Caki2 (cell line): Measurements from ENCODE around the gene UGT1A5. TPM values are rescaled to one million over a fixed set of nuclear protein-coding genes. Genes with fewer than 3 reads are reported as not detected.

Experiments
- DNase-seq: peaks from one replicate; pipeline ENCODE4 v3.0.0-alpha.2; 2015; ENCODE audit warnings: low read depth
- in situ Hi-C: cut with HindIII; loops from 2 replicates; pipeline ENCODE4 v1.10.0; 2016; ENCODE audit warnings: low sequenced_read_pairs, low pct_unique_long_range_greater_than_20kb, mixed read lengths
- total RNA-seq: library from RNA; depleted of rRNA; stranded (reverse); fragments of >200 nt; shearing (Covaris generic); gene quantifications from 2 replicates; pipeline ENCODE4 v1.2.3, GENCODE V29; 2014; ENCODE audit warnings: low replicate concordance

Gene UGT1A5
- total RNA-seq, 1 experiment from 2014 or later: not detected

DNA sequence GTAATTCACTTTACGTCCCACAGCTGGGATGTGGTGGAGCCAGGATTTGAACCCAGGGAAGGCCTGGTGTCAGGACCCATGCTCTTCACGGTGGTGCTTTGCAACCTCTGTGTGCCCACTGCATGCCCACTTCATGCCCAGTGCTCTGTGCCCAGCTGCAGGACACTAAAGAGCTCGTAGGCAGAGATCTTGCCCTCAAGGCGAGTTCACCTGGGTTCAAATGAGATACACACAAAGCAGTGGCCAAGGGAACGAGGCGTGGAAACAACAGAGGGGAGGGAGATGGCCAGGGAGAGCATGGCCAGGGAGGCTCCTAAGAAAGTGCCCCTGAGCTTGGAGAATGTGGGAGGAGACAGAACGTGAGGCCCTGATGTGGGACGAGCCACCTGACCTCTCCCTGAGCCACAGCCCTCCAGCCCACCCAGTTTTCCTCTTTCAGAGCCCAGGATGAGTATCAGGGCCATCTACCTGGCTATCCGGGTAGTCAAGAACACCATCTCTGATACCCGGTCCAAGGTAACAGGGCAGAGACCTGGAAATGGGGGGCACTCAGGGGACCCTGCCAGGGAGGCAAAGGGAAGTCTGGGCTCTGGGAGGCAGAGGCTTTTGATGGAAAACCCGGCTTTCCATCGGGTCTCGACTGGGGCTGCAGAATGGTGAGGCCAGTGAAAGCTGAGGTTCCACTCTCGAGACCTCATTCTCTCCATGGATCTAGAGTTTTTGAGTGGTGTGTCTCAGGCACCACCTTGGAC, 85.8 kb downstream of the UGT1A5 start:
- DNase-seq: no peak
- in situ Hi-C loops: no loop called here

DNA sequence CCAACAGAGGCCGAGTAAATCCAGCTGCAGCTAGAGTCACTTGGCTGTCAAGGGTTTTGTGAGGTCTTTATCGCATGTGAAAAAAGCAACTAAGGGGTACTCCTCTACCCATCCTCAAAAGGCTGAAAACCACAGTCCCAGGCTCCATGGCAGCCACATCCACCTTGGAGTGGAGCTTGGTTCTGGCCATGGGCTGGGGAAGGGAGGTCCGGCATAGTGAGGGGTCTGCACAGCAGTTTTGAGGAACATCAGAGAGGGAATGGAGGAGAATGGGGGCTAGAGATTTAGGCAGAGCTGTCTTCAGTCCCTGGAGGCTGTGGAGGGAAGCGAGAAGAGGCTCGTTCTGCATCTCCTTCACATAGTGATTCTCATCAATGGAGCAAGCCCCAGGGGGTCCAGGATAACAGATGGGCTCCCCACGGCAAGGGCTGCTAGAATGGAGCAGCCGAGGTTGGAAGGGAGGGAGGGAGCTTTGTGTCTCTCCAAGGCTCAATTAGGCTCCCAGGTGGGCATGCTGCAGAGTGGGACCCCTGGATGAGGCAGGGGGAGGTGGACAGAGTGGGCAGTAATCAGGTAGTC, 86.5 kb downstream of the UGT1A5 start:
- DNase-seq: no peak
- in situ Hi-C loops: no loop called here

DNA sequence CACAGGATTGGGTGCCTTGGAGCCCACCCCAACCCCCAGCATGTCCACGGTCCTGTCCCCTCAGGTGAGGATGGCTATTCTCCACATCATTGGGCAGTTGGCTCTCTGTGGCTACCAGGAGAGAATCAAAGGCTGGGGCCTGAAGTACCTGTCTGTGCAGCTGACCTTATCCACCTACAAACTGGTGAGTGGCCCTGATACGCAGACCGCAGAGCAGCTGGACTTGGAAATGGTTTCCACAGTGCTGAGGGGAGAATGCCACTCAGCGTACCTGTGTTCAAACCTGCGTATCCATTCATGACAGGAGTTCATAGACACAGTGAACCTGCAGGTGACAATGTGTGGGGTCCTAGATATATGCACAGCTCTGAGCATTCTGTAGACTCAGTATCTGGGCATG, 87.0 kb downstream of the UGT1A5 start:
- in situ Hi-C loops: no loop called here

DNA sequence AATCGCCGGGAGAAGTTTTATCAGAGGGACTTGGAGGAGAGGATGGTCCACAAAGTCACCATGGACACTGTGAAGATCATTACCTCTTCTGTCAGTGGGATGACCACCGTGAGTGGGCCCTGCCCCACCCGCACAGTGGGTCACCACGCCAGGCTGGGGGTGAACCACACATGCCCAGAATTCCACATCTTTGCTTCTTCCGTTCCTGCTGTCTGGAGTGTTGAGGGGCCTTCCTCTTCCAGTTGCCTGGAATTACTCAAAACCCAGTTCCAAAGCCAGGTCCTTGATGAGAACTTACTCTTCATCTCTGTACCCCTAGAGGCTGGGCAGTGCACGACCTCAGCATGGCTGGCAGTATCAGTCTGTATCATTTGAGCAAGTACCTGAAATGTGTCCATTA, 87.5 kb downstream of the UGT1A5 start:
- in situ Hi-C loops: no loop called here
- DNase-seq: no peak

More for the DNA sequence above, 87.0 kb downstream of the UGT1A5 start:
- DNase-seq: no peak

DNA sequence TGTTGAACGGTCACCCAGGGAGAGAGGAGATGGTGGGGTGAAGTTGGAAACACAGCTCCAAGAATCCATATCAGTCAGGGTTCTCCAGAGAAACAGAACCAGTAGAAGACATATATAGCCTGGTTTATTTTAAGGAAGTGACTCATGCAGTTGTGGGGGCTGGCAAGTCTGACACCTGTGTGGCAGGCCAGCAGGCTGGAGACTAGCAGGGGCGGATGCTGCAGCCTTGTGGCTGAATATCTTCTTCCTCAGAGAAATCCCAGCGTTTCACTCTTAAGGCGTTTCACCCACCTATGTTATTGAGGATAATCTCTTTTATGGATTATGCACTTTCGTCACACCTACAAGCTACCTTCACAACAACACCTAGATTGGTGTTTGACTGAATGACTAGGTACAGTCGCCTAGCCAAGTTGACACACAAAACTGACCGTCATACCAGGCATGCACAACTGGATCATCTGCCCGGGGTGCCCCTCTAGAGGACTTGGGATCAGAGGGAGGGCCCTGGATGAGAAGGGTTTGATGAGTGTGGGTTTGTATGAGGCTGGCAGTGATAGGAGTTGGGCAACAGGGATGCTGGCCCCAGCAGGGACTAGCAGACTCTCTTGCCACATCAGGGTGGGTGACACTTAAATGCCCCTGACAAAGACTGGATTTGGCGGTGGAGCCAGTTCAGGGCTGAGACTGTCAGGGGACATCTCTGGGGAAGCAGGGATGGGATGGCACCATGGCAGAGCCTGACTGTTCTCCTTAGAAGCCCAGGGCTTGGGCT, 88.8 kb downstream of the UGT1A5 start:
- no peak for DNase-seq
- in situ Hi-C loops: no loop called here

- no peak for DNase-seq
- in situ Hi-C loops: no loop called here
These were observed 89.6 kb downstream of the UGT1A5 start for GRCh38 chr2:233802132-233802815.

DNA sequence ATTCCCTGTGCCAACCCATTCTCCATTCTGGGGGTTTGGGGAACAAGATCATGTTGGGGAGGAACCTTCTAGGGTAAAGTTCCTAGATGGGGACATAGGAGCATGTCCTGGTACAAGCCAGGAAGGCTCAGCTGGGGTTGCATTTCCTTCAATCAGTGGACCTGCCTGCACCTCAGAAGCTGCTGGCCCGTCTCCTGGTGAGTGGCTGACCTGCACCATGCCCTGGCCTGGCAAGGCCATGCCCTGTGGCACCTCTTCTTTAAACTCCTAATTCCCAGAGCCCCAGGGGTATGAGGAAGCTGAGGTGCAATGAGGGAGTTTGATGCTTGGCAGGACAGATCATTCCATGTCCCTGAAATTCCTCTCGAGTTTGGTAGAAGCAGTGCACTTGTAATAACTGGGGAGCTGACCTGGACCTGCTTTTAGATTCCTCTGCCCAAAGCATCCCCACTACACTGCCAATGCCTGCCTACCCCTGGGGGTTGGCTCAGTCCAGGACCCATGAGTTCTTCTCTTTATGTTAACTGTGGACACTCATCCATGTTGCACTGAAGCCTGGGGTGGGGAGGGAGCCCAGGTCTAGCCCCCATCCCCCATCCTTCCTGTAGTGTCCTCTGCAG, 90.7 kb downstream of the UGT1A5 start:
- no peak for DNase-seq
- in situ Hi-C loops: no loop called here

DNA sequence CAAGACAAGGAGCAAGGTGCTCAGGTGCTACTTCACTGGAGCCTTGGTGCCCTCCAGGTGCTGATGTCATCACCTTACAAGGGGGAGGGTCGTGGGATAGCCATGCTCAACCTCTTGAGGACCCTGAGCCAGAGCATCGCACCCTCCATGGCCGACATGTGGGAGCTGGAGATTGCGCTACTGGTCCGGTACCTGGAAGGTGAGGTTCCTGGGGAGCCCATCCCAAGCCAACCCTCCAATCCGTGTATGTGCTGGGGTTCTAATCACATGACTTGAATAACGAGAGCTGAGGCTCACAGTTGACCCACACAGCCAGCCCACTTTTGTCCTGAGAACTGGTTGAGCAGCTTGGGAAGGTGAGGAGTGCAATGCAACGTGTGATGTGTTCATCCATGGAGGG, 91.3 kb downstream of the UGT1A5 start:
- in situ Hi-C loops: no loop called here
- DNase-seq: no peak

DNA sequence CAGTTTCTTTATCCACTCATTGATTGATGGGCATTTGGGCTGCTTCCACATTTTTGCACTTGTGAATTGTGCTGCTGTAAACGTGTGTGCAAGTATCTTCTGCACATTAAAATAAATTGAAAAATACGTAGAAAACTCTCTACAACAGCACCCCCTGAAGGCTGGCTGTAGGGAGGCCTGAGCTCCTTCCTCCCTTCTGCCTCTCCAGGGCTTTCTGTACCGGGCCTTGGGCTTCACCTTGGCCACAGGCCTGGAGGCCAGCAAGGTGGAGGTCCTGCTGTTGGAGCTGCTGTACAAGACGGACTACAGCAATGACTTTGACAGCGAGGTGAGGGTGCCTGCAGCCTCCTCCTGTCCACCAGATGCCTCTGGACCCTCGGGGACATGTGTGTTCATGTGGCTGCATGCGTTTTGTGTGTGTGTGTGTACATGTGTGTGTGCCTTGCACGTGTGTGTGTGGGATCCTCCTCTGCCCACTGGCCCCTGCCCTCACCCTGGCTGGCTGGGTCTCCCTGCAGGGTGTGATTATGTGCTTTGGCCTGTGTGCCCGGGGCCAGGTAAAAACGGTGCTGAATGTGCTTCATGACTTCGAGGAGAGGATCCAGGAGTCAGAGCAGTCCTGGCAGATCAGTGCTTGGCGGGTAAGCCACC, 94.6 kb downstream of the UGT1A5 start:
- in situ Hi-C loops: no loop called here
- DNase-seq: no peak

GRCh38 chr2:233807966-233808935, 95.5 kb downstream of the UGT1A5 start:
- in situ Hi-C loops: no loop called here
- DNase-seq: no peak

DNA sequence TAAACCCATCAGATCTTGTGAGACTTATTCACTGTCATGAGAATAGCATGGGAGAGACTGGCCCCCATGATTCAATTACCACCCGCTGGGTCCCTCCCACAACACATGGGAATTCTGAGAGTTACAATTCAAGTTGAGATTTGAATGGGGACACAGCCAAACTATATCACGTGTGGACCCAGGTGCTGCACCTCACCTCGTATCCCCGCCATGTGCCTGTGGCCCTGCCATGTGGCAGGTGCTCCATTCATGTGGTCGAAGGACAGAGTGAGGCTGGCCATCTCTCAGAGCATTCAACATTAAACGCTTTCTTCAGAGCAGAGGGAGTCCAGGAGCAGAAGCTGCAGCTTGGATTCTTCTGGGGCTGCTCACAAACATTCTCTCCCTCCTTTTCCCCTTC, 97.7 kb downstream of the UGT1A5 start:
- DNase-seq: no peak
- in situ Hi-C loops: no loop called here

- in situ Hi-C loops: no loop called here
- DNase-seq: no peak
These were observed 98.4 kb downstream of the UGT1A5 start for GRCh38 chr2:233811087-233811486.

- in situ Hi-C loops: no loop called here
- DNase-seq: no peak
These were observed 99.0 kb downstream of the UGT1A5 start for GRCh38 chr2:233811732-233812131.

GRCh38 chr2:233813236-233814055, 100.7 kb downstream of the UGT1A5 start:
- in situ Hi-C loops: no loop called here
- DNase-seq: no peak

- in situ Hi-C loops: no loop called here
- DNase-seq: no peak
These were observed 101.5 kb downstream of the UGT1A5 start for GRCh38 chr2:233814056-233814835.
